ENCODE data around the gene NR1H3. TPM values are rescaled to one million over a fixed set of nuclear protein-coding genes. Genes with fewer than 3 reads are reported as not detected.

Gene NR1H3
- polyA plus RNA-seq, 2 of the 4 experiments (the other 2 are of a cell fraction), result 14.5 to 18.7 TPM

- ChIA-PET CTCF (interaction anchor here (0.9 to 2.0 kb wide), 7 partner anchors 8 to 107 kb away, joined by 3 to 18 read pairs (median 3); partner anchors contain the start of gene NR1H3), POLR2A (interaction anchor here (0.6 kb wide), 1 partner anchor 99 kb away, joined by 13 read pairs; no protein-coding TSS in a partner anchor)
- Histone ChIP-seq H3K4me2 (no peak overlapping the region), H3K27ac (peak overlapping the region in 1 of 2 experiments; percentile 95; a peak in 2 of 6 replicates), H3K9me3 (no peaks in the 10 kb centered on the region), H3K4me1 (peaks cover 30% of the 10 kb centered on the region), H3K4me3 (no peak overlapping the region)
- FAIRE-seq, result no peak
- 88% methylated on average over 6 of the region's 6 CpGs for WGBS (ENCODE audit: missing lambda C conversion rate)
- no peak for ATAC-seq
- DNase-seq (ENCODE audit: low read depth in 1 of 2, low spot score in 1 of 2), result no peak
- no peak for TF ChIP-seq CTCF (IDR thresholded peaks at IDR 0.05)
- no peak for TF ChIP-seq HES2 (IDR thresholded peaks at IDR 0.05)
- no peak for TF ChIP-seq NR3C1 (IDR thresholded peaks at IDR 0.05)
- TF ChIP-seq MYC (IDR thresholded peaks at IDR 0.05; ENCODE audit: borderline replicate concordance, low read length), result no peak
These were observed 10.1 kb downstream of the NR1H3 start for GRCh38 chr11:47267876-47268275.

- H3K4me3 ChIP-seq, result peak overlapping the region; percentile 72; the same call in 2 of the 3 replicates
These were observed 10.7 kb downstream of the NR1H3 start for GRCh38 chr11:47268448-47269001.

GRCh38 chr11:47269002-47269828 is 11.4 kb downstream of the NR1H3 start:
- ChIA-PET POLR2A (no interaction called here), CTCF (interaction anchor here (1.0 to 2.4 kb wide), 6 partner anchors 11 to 91 kb away, joined by 3 to 18 read pairs (median 5); partner anchors contain the start of genes ACP2 and NR1H3)
- peak; percentile 88 to 89 for DNase-seq (ENCODE audit: low read depth in 1 of 2, low spot score in 1 of 2)
- Histone ChIP-seq H3K4me3 (peak overlapping the region; percentile 72), H3K27ac (peak overlapping the region; percentile 95 to 99), H3K4me1 (peaks cover 30% of the 10 kb centered on the region), H3K9me3 (no peaks in the 10 kb centered on the region), H3K4me2 (peak overlapping the region; percentile 97)
- FAIRE-seq, result no peak
- WGBS (ENCODE audit: missing lambda C conversion rate), result 7% methylated on average over 16 of the region's 52 CpGs
- peak; percentile 83 to 86 for ATAC-seq
- TF ChIP-seq ZC3H11A (IDR thresholded peaks at IDR 0.05) (no peak), CHD2 (IDR thresholded peaks at IDR 0.05; ENCODE audit: low read length, partially characterized antibody) (peak; percentile 67), TP53 (CRISPR knock-in tag; IDR thresholded peaks at IDR 0.05) (peak; percentile 79; the same call in 1 of the 2 replicates), MAZ (IDR thresholded peaks at IDR 0.05; ENCODE audit: borderline replicate concordance, low read depth, low read length) (no peak), HDAC2 (IDR thresholded peaks at IDR 0.05) (no peak), RCOR1 (IDR thresholded peaks at IDR 0.05; ENCODE audit: low read depth, low read length) (no peak), MAX (IDR thresholded peaks at IDR 0.05) (peak; percentile 92), ZSCAN20 (CRISPR knock-in tag; IDR thresholded peaks at IDR 0.05) (no peak), EHF (CRISPR knock-in tag; IDR thresholded peaks at IDR 0.05) (0 out of 2 replicates have a peak, but pooled peaks have one; percentile 14), SMC3 (IDR thresholded peaks at IDR 0.05) (no peak), CBX2 (IDR thresholded peaks at IDR 0.05; ENCODE audit: borderline replicate concordance, low read depth) (no peak), HEYL (CRISPR knock-in tag; IDR thresholded peaks at IDR 0.05) (0 out of 2 replicates have a peak, but pooled peaks have one; percentile 57), BHLHE40 (IDR thresholded peaks at IDR 0.05; ENCODE audit: low read depth, low read length) (peak; percentile 46; the same call in 1 of the 2 replicates), RAD21 (conservative IDR thresholded peaks at IDR 0.05 in 1 of 2, IDR thresholded peaks at IDR 0.05 in 1 of 2) (peak in 1 of 2 experiments; percentile 8; a peak in 1 of 5 replicates), NPAS2 (CRISPR knock-in tag; IDR thresholded peaks at IDR 0.05; ENCODE audit: borderline replicate concordance) (0 out of 2 replicates have a peak, but pooled peaks have one; percentile 14), CEBPB (IDR thresholded peaks at IDR 0.05) (no peak), HMGXB4 (CRISPR knock-in tag; IDR thresholded peaks at IDR 0.05; ENCODE audit: borderline replicate concordance) (peak; percentile 63; the same call in 1 of the 2 replicates)
- TF ChIP-seq, protein P1, sequence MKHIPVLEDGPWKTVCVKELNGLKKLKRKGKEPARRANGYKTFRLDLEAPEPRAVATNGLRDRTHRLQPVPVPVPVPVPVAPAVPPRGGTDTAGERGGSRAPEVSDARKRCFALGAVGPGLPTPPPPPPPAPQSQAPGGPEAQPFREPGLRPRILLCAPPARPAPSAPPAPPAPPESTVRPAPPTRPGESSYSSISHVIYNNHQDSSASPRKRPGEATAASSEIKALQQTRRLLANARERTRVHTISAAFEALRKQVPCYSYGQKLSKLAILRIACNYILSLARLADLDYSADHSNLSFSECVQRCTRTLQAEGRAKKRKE (CRISPR knock-in tag; IDR thresholded peaks at IDR 0.05; ENCODE audit: low read depth), result 0 out of 2 replicates have a peak, but pooled peaks have one; percentile 26
- TF ChIP-seq, protein P2, sequence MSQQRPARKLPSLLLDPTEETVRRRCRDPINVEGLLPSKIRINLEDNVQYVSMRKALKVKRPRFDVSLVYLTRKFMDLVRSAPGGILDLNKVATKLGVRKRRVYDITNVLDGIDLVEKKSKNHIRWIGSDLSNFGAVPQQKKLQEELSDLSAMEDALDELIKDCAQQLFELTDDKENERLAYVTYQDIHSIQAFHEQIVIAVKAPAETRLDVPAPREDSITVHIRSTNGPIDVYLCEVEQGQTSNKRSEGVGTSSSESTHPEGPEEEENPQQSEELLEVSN (IDR thresholded peaks at IDR 0.05; ENCODE audit: borderline replicate concordance, low read depth), result peak; percentile 89

More at GRCh38 chr11:47268448-47269001, 10.7 kb downstream of the NR1H3 start:
- peaks cover 30% of the 10 kb centered on the region for H3K4me1 ChIP-seq
- ChIA-PET POLR2A (no interaction called here), CTCF (interaction anchor here (0.9 to 2.0 kb wide), 6 partner anchors 10 to 108 kb away, joined by 3 to 18 read pairs (median 4); partner anchors contain the start of gene NR1H3)
- no peak for FAIRE-seq
- no peak for ATAC-seq
- peak overlapping the region; percentile 95 to 99 for H3K27ac ChIP-seq
- peak overlapping the region; percentile 97 for H3K4me2 ChIP-seq
- no peak for DNase-seq (ENCODE audit: low read depth in 1 of 2, low spot score in 1 of 2)
- WGBS (ENCODE audit: missing lambda C conversion rate), result 72% methylated on average over 13 of the region's 13 CpGs
- no peak for TF ChIP-seq BHLHE40 (IDR thresholded peaks at IDR 0.05; ENCODE audit: low read depth, low read length)
- no peak for TF ChIP-seq POLR2AphosphoS2 (conservative IDR thresholded peaks at IDR 0.05; ENCODE audit: low read length)
- no peak for TF ChIP-seq JUNB (IDR thresholded peaks at IDR 0.05)
- TF ChIP-seq ZFP36 (IDR thresholded peaks at IDR 0.05; ENCODE audit: borderline replicate concordance, partially characterized antibody), result no peak
- no peak for TF ChIP-seq EHF (CRISPR knock-in tag; IDR thresholded peaks at IDR 0.05)
- H3K9me3 ChIP-seq, result no peaks in the 10 kb centered on the region

Data from A549 (cell line).